BJ (cell line): Measurements from ENCODE around the gene NSMCE1. TPM values are rescaled to one million over a fixed set of nuclear protein-coding genes. Genes with fewer than 3 reads are reported as not detected.
"Not testable (repeated sequence)": the region's sequence is repeated elsewhere in the genome, so short reads cannot be mapped to it uniquely, and the experiment has no call there.

Source experiments
- CTCF ChIA-PET: fragments of 350-600 bp; formaldehyde crosslinking; extraction: SDS; loops from one replicate; lab custom pipeline; 2021; ENCODE audit warnings: antibody characterized with exemption, inconsistent platforms; lab: Yijun Ruan, JAX
- POLR2A ChIA-PET: fragments of 300-600 bp; sonication (Branson Sonifier 250); formaldehyde crosslinking; extraction: SDS; loops from one replicate; lab custom pipeline; 2021; ENCODE audit warnings: antibody characterized with exemption; lab: Charles Lee
- DNase-seq: peaks from one replicate; pipeline ENCODE4 v3.0.0-alpha.2; 2011; ENCODE audit warnings: low read depth
- H3K27me3 ChIP-seq: 2 replicates; pipeline ENCODE4 v1.6.0; 2011; ENCODE audit warnings: low read length; ENCODE audit not compliant: control insufficient read depth, insufficient read depth
- H3K36me3 ChIP-seq: 2 replicates; pipeline ENCODE4 v1.5.1; 2011; ENCODE audit warnings: low read length; ENCODE audit not compliant: control insufficient read depth, insufficient read depth
- H3K4me3 ChIP-seq: 2 replicates; pipeline ENCODE4 v1.5.1; 2011; ENCODE audit warnings: low read depth, mild to moderate bottlenecking, control low read depth, low read length
- CTCF ChIP-seq: IDR thresholded peaks from 2 replicates; pipeline ENCODE4 v1.5.1; 2011; ENCODE audit warnings: low read depth, mild to moderate bottlenecking, control low read depth, inconsistent platforms, low read length, moderate library complexity; ENCODE audit not compliant: insufficient read depth
- polyA plus RNA-seq: library from polyadenylated mRNA; depleted of rRNA; stranded (reverse); fragments of >200 nt; gene quantifications from 2 replicates; pipeline ENCODE4 v1.2.3, GENCODE V29; 2011

The NSMCE1 gene
- polyA plus RNA-seq, 1 experiment: 34.3 TPM

- Histone ChIP-seq H3K36me3 (no peaks in the 10 kb centered on the region), H3K27me3 (no peaks in the 10 kb centered on the region), H3K4me3 (no peak overlapping the region)
- peak; percentile 50 for DNase-seq
- no peak for TF ChIP-seq CTCF
- CTCF ChIA-PET: interaction anchor here (0.5 to 2.3 kb wide), 2 partner anchors 12 to 115 kb away, joined by 3 to 7 read pairs; no protein-coding TSS in a partner anchor
- POLR2A ChIA-PET: interaction anchor here (0.6 kb wide), 1 partner anchor 17 kb away, joined by 4 read pairs; no protein-coding TSS in a partner anchor
Measured at GRCh38 chr16:27253526-27253930, 15.0 kb downstream of the NSMCE1 start.

GRCh38 chr16:27252206-27252585, 16.4 kb downstream of the NSMCE1 start:
- no peak for TF ChIP-seq CTCF
- Histone ChIP-seq H3K4me3 (no peak overlapping the region), H3K27me3 (no peaks in the 10 kb centered on the region), H3K36me3 (no peaks in the 10 kb centered on the region)
- POLR2A ChIA-PET: no interaction called here
- CTCF ChIA-PET: interaction anchor here (1.0 to 2.9 kb wide), 3 partner anchors 8 to 17 kb away, joined by 3 to 10 read pairs (median 3); no protein-coding TSS in a partner anchor
- no peak for DNase-seq

- no peaks in the 10 kb centered on the region for H3K27me3 ChIP-seq
- CTCF ChIA-PET: interaction anchor here (1.0 to 2.9 kb wide), 4 partner anchors 9 to 27 kb away, joined by 3 to 10 read pairs (median 4); no protein-coding TSS in a partner anchor
Measured at GRCh38 chr16:27251541-27252205, 16.9 kb downstream of the NSMCE1 start.

GRCh38 chr16:27248886-27249285, 19.7 kb downstream of the NSMCE1 start:
- CTCF ChIA-PET: interaction anchor here (1.2 to 1.3 kb wide), 3 partner anchors 25 to 119 kb away, joined by 3 read pairs; no protein-coding TSS in a partner anchor
- H3K36me3 ChIP-seq, H3K4me3 ChIP-seq, DNase-seq, H3K27me3 ChIP-seq, POLR2A ChIA-PET: not testable (repeated sequence)

More at GRCh38 chr16:27251541-27252205, 16.9 kb downstream of the NSMCE1 start:
- DNase-seq: no peak
- POLR2A ChIA-PET: no interaction called here
- no peak for TF ChIP-seq CTCF
- H3K4me3 ChIP-seq: no peak overlapping the region
- H3K36me3 ChIP-seq: no peaks in the 10 kb centered on the region

- Histone ChIP-seq H3K27me3 (no peaks in the 10 kb centered on the region), H3K36me3 (no peaks in the 10 kb centered on the region), H3K4me3 (no peak overlapping the region)
- no peak for DNase-seq
- ChIA-PET CTCF (interaction anchor here (1.2 kb wide), 1 partner anchor 26 kb away, joined by 3 read pairs; no protein-coding TSS in a partner anchor), POLR2A (no interaction called here)
- no peak for TF ChIP-seq CTCF
Measured at GRCh38 chr16:27248036-27248435, 20.5 kb downstream of the NSMCE1 start.

- POLR2A ChIA-PET, DNase-seq, H3K4me3 ChIP-seq, H3K36me3 ChIP-seq, H3K27me3 ChIP-seq, CTCF ChIA-PET: not testable (repeated sequence)
Measured at GRCh38 chr16:27247076-27247475, 21.5 kb downstream of the NSMCE1 start.
